Amygdala (tissue), 56 donors: ENCODE data around the gene UPF1.

Experiments
- DNase-seq, 56 donors: peaks; one replicate each; lab custom pipeline; 2025; lab: John Stamatoyannopoulos, UW

The UPF1 gene

DNA sequence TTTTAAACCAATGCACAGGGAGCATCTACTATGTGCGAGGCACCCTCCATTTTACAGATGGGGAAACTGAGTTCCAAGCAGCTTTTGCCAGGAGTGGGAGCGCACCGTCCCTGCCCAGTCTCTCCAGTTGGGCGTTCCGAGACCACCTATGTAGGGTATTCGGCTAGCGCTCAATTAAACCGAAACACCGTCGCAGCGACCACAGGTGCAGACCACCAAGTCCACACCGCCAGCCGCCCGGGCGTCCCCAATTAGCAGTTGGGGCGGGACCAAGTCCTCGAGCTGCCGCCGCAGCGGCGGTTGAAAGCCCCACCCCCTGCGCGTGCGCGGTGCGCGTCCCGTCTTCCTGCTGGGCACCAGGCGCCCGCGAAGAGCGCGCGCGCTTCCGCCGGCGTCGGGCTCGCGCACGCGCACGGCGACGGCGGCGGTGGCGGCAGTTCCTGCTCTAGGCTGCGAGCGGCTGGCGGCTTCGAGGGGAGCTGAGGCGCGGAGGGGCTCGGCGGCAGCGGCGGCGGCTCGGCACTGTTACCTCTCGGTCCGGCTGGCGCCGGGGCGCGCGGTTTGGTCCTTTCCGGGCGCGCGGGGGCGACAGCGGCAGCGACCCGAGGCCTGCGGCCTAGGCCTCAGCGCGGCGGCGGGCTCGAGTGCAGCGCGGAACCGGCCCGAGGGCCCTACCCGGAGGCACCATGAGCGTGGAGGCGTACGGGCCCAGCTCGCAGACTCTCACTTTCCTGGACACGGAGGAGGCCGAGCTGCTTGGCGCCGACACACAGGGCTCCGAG lies at the start of gene UPF1:
Gene UPF1 (plus strand): TSS at position 436 of the 782 bp plus-strand sequence. CDS start 251 bp downstream, at position 687.
- peak in 55 of 56 donors; percentile 36 to 92 (median 81) for DNase-seq

DNA sequence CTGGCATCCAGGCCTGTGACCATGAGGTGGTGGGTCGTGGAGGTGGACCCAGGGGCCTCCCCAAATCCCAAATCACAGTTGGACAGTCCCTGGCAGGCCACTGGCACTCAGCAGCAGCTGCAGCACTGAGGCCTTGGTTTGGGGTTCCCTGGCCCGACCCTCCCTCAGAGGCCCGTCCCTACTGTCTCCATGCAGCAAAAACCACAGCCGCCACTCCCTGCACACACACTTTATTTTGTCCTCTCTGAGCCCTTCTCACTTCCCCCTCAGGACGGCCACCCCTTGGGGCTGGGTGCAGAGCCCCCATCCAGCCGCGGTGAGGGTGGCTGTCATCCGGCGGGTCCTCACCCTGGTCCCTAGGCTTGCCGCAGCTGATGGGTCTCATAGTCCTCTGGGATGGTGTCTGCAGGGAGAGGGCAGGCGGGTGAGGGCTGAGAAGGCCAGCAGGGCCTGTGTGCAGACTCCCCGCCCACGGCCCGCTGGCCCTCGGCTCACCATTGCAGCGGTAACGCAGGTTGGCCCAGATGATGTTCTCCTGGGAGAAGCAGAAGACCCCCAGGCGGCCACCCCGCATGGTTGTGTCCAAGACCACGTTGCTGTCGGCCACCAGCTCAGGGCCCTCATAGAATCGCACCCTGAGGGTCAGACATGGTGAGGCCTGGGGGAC lies 49.1 kb upstream of the UPF1 start:
- no peak for DNase-seq

DNA sequence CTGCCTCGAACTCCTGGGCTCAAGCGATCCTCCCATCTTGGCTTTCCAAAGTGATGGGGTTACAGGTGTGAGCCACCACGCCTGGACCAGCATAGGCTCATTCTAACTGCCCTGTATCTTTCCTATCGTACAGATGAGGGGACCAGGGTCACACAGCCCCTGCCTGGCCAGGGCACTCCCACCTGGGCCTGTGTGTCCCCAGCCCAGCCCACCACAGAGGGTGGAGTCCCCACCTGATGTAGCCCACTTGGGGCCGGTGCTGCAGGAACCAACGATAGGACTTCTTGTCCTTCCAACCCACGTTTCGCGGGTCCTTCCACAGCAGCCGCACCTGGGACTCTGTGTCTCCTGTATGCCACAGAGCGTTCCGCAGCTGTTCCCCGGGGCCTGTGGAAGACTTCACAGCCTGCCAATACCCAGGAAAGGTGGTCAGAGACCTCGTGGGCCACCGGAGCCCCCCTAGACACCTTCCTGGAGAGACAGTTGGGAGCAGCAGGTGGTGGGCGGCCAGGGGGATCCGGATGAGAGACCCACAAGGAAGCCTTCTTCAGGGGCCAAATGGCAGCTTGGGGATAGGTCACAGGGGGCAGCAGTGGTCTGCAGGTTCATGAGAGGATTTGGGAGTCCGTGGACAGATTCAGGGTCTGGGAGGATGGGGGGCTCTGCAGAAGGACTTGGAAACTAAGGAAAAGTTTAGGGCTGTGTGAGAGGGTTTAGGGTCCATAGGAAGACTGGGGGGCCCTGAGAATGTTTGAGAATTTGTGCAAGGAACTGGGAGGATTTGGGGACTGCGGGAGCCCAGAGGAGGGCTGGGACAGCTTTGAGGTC lies 47.6 kb upstream of the UPF1 start:
- DNase-seq, result no peak

- no peak for DNase-seq
Observed at GRCh38 chr19:18784786-18785120, 47.0 kb upstream of the UPF1 start.

DNA sequence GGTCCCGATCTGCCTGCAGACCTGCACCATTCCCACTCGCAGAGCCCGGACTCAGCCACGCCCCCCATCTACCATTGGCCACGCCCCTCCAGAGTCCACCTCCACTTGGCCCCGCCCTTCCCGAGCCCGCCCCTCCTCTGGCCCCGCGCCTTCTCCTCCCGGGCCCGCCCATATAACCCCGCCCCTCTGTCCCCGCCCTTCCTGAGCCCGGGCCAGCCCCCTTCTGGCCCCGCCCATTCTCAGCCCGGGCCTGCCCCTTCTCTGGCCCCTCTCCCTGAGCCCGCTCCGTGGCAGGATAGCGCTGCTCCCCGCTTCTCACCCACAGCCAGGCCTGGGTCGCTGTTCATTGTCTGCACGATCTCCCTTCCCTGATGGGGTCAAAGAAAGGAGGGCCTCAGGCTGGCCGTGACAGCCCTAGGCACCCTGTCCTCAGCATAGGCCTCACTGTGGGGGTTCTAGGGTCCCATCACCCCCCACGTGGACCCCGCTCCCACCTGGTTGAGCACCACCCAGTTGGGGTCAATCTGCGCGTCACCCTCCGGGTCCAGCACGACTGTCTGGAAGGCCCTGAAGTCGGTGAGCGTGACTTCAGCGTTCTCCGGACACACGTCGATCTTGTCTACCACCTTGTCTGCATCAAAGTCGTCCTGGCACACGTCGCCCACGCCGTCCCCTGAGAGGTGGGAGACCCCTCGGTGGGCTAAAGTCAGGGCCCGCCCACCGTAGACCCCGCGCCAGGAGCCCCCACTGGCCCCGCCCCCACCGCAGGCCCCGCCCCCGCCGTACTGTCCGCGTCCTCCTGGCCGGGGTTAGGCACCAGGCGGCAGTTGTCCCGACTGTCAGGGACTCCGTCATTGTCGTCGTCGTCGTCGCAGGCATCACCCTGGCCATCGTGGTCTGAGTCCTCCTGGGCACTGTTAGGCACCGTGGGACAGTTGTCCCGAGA lies 46.3 kb upstream of the UPF1 start:
- DNase-seq, result peak in 10 of 56 donors; percentile 7 to 68 (median 28)

GRCh38 chr19:18788529-18789421 lies 43.0 kb upstream of the UPF1 start:
- no peak for DNase-seq

- no peak for DNase-seq
Observed at GRCh38 chr19:18789422-18789869, 42.3 kb upstream of the UPF1 start.

DNA sequence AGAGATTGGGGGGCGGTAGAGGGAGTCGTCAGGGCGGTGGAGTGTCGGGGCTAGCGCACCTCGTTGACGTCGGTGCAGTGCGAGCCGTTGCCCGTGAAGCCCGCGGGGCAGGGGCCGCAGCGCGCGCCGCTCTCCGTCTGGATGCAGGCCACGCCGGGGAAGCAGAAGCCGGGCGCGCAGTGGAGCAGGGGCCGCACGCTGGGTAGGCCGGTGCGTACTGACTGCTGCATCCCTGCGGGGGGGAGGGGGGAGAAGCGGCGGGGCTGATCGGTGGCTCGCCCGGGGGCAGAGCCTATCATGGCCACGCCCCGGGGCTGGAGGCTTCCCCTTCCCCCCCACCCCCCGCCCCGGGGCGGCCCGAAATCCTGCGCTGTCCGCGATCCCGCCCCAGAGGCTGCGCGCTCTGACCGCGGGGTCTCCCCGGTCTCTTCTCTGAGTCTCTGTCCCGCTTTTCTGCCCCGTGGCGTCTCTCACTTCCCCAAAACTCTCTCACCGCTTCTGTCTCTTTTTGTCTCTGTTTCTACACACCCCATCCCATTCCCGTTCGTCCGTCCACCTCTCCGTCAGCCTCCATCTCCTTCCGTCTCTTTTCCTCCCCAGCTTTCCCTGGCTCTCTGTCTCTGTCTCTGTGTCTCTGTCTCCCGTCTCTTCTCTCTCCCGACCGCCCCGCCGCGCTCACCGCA lies 41.7 kb upstream of the UPF1 start:
- no peak for DNase-seq

GRCh38 chr19:18790566-18791314 lies 41.0 kb upstream of the UPF1 start, which contains the start of gene COMP:
Gene COMP (minus strand): TSS chr19:18791305. CDS start chr19:18791269, 36 bp downstream.
- no peak for DNase-seq

DNA sequence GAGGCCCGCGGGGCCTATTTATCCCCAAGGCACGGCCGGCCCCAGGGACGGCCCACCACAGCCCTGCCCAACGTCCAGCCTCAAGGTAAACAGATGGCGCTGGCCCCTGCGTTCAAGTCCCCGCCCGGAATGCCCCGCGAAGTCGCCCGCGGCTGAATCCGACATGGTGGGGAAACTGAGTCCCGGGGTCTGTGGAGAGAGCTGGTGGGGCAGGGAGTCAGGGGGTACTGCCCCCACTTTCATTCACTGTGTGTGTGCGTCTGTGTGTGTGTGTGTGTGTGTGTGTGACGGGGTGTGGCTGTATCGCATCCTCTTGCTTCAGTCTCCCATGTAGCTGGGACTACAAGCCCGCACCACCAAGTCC lies 40.5 kb upstream of the UPF1 start:
- DNase-seq, result no peak

DNA sequence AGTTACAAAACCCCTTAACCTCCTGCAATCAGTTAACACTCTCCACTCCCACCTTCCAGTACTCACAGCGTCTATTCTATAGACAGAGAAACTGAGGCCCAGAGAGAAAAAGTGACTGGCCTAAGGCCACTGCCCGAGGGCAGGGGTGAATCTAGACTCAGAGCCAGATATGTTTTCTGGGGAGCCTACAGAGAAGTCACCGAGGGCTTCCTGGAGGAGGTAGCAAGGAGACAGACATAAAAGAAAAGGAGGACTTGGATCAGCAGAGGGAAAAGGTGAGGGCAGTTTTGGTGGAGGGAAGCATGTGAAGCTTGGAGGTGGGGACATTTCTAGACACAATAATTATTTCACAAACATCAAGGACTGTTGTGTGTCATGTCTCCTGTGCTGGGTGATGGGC lies 39.1 kb upstream of the UPF1 start:
- DNase-seq, result no peak

- no peak for DNase-seq
Observed at GRCh38 chr19:18793144-18794028, 38.4 kb upstream of the UPF1 start.

- DNase-seq, result no peak
Observed at GRCh38 chr19:18794029-18794313, 37.8 kb upstream of the UPF1 start.

DNA sequence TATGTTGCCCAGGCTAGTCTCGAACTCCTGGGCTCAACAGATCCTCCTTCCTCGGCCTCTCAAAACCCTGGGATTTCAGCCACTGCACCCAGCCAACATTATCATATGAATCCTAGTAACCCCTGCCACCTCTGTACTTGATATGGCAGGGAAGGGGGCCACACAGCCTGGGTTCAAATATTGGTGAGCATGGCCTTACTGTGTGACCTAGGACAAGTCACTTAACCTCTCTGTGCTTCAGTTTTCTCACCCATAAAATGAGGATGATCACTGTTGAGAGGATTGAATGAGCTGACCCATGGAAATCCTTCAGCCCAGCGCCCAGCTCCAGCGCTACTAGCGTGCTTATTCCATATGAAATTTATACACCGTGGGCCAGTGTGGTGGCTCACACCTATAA lies 37.1 kb upstream of the UPF1 start:
- no peak for DNase-seq

GRCh38 chr19:18795540-18795939 lies 36.2 kb upstream of the UPF1 start:
- peak in 19 of 56 donors; percentile 7 to 62 (median 26) for DNase-seq

- DNase-seq, result no peak
Observed at GRCh38 chr19:18796239-18796638, 35.5 kb upstream of the UPF1 start.
